LNCaP clone FGC (cell line): ENCODE measurements around the gene GPR137C.

Experiments used
- DNase-seq: peaks from one replicate; pipeline ENCODE4 v3.0.0-alpha.2; 2011; ENCODE audit warnings: low read depth
- H3K4me3 ChIP-seq: 2 replicates; pipeline ENCODE4 v1.5.1; 2011; ENCODE audit warnings: mild to moderate bottlenecking, low read depth, low read length, control low read depth
- CTCF ChIP-seq: IDR thresholded peaks from 2 replicates; pipeline ENCODE4 v1.5.1; 2012; ENCODE audit warnings: mild to moderate bottlenecking; ENCODE audit not compliant: control insufficient read depth, insufficient read depth; ENCODE audit errors: extremely low read depth

The GPR137C gene

GRCh38 chr14:52660325-52660724 is 107.7 kb downstream of the GPR137C start:
- no peak for TF ChIP-seq CTCF
- DNase-seq = no peak
- no peak overlapping the region for H3K4me3 ChIP-seq

GRCh38 chr14:52660832-52661231 is 108.2 kb downstream of the GPR137C start:
- no peak overlapping the region for H3K4me3 ChIP-seq
- TF ChIP-seq CTCF = no peak
- DNase-seq = no peak

GRCh38 chr14:52661314-52661713 is 108.7 kb downstream of the GPR137C start:
- TF ChIP-seq CTCF = no peak
- H3K4me3 ChIP-seq = no peak overlapping the region
- no peak for DNase-seq

GRCh38 chr14:52663850-52664249 is 111.2 kb downstream of the GPR137C start:
- peak; percentile 15 for DNase-seq
- H3K4me3 ChIP-seq = no peak overlapping the region
- no peak for TF ChIP-seq CTCF

- no peak for TF ChIP-seq CTCF
- no peak overlapping the region for H3K4me3 ChIP-seq
- DNase-seq = no peak
Observed at GRCh38 chr14:52678591-52678990, 126.0 kb downstream of the GPR137C start.

GRCh38 chr14:52683985-52684520 is 131.4 kb downstream of the GPR137C start:
- DNase-seq = no peak
- H3K4me3 ChIP-seq = no peak overlapping the region
- TF ChIP-seq CTCF = no peak

GRCh38 chr14:52686176-52686575 is 133.5 kb downstream of the GPR137C start:
- no peak for TF ChIP-seq CTCF
- no peak for DNase-seq
- no peak overlapping the region for H3K4me3 ChIP-seq
